Endothelial cell of umbilical vein (primary cell): ENCODE results near the gene HNRNPM. TPM values are rescaled to one million over a fixed set of nuclear protein-coding genes. Genes with fewer than 3 reads are reported as not detected.

Experiments used
- BruUV-seq: library from RNA; stranded (reverse); fragments of 400-500 nt; replicated peaks from 2 replicates; lab custom pipeline; 2021; lab: Mats Ljungman, UMichigan
- CTCF ChIA-PET: fragments of 300-600, 350-600 bp; sonication (Branson Sonifier 250); formaldehyde crosslinking; loops from one replicate; lab custom pipeline; 2021; ENCODE audit warnings: antibody characterized with exemption, inconsistent platforms; lab: Charles Lee
- POLR2A ChIA-PET: fragments of 300-600, 350-600 bp; sonication (Branson Sonifier 250); formaldehyde crosslinking; loops from one replicate; lab custom pipeline; 2021; ENCODE audit warnings: antibody characterized with exemption, inconsistent platforms; lab: Charles Lee
- DNase-seq: peaks from one replicate; pipeline ENCODE4 v3.0.0-alpha.2; 2011; ENCODE audit warnings: low read depth, low spot score
- FAIRE-seq: peaks from 2 replicates; lab custom pipeline; 2011; peaks lifted over from hg19 to GRCh38; lab: Jason Lieb, UNC
- H2AFZ ChIP-seq: 2 replicates; pipeline ENCODE4 v1.6.0; 2012; ENCODE audit warnings: low read depth, low read length, control low read depth, inconsistent platforms
- H3K27ac ChIP-seq: 2 replicates; pipeline ENCODE4 v1.5.1; 2011; ENCODE audit warnings: low read depth, mild to moderate bottlenecking, control low read depth, low read length, moderate library complexity; ENCODE audit not compliant: insufficient read depth
- H3K27me3 ChIP-seq, 2 experiments: 2 replicates each; pipeline versions ENCODE4 v1.6.0 to v1.6.1; 2011; ENCODE audit warnings: low read length in 2 of 2, mixed read lengths in 1 of 2; ENCODE audit not compliant: control insufficient read depth in 2 of 2, insufficient read depth in 2 of 2
- H3K36me3 ChIP-seq, 2 experiments: 2 replicates in 1 of 2; 3 replicates in 1 of 2; pipeline ENCODE4 v1.5.1; 2011; ENCODE audit warnings: low read length in 2 of 2, mild to moderate bottlenecking in 1 of 2, moderate library complexity in 1 of 2; ENCODE audit not compliant: control insufficient read depth in 2 of 2, insufficient read depth in 2 of 2; ENCODE audit errors: extremely low read depth in 1 of 2
- H3K4me1 ChIP-seq: 3 replicates; pipeline ENCODE4 v1.5.1; 2011; ENCODE audit warnings: mild to moderate bottlenecking, low read length; ENCODE audit not compliant: control insufficient read depth, insufficient read depth; ENCODE audit errors: extremely low read depth
- H3K4me2 ChIP-seq: 2 replicates; pipeline ENCODE4 v1.6.1; 2011; ENCODE audit warnings: low read length, control low read depth, mixed read lengths; ENCODE audit not compliant: insufficient read depth
- H3K4me3 ChIP-seq, 3 experiments: fragments of 200-600 bp in 1 of 3; sonication (generic), shearing (Covaris generic) in 1 of 3; replicated peaks in 1 of 3; 2 replicates each; pipeline ENCODE4 v1.5.1; 2011 to 2016; ENCODE audit warnings: control low read depth in 3 of 3, low read length in 3 of 3, mild to moderate bottlenecking in 2 of 3, inconsistent platforms in 1 of 3, low read depth in 1 of 3, moderate library complexity in 1 of 3; ENCODE audit not compliant: insufficient read depth in 1 of 3
- H3K79me2 ChIP-seq: 2 replicates; pipeline ENCODE4 v1.6.0; 2012; ENCODE audit warnings: low read length, inconsistent platforms; ENCODE audit not compliant: control insufficient read depth, insufficient read depth
- H3K9ac ChIP-seq: replicated peaks from 2 replicates; pipeline ENCODE3; 2011; ENCODE audit warnings: low read length, control low read depth; ENCODE audit not compliant: insufficient read depth; ENCODE audit errors: extremely low read depth
- H3K9me1 ChIP-seq: replicated peaks from 3 replicates; pipeline ENCODE4 v1.6.0; 2011; ENCODE audit warnings: mild to moderate bottlenecking, low read length; ENCODE audit not compliant: control insufficient read depth, insufficient read depth; ENCODE audit errors: extremely low read depth
- H3K9me3 ChIP-seq: replicated peaks from 2 replicates; pipeline ENCODE4 v1.5.1; 2012; ENCODE audit warnings: low read length, inconsistent platforms; ENCODE audit not compliant: control insufficient read depth, insufficient read depth
- H4K20me1 ChIP-seq: replicated peaks from 2 replicates; pipeline ENCODE3; 2011; ENCODE audit warnings: mild to moderate bottlenecking, low read length; ENCODE audit not compliant: control insufficient read depth, insufficient read depth; ENCODE audit errors: extremely low read depth
- JUN ChIP-seq: IDR thresholded peaks from 2 replicates; pipeline ENCODE4 v1.6.1; 2011; ENCODE audit warnings: borderline replicate concordance, low read depth; ENCODE audit not compliant: insufficient read length, insufficient read depth
- dilution Hi-C: fragments of 300-500 bp; cut with MboI; formaldehyde crosslinking; loops from one replicate; pipeline ENCODE4 v1.15.0; 2019; ENCODE audit warnings: low sequenced_read_pairs; ENCODE audit not compliant: extremely low pct_ligation_motif_present
- intact Hi-C: fragments of 100-400 bp; cut with micrococcal nuclease; formaldehyde crosslinking; loops from one replicate; pipeline ENCODE4 v1.10.0; 2022
- polyA plus RNA-seq, 4 experiments: library from polyadenylated mRNA; depleted of rRNA in 3 of 4; stranded (reverse) in 3 of 4; unstranded in 1 of 4; fragments of >200 nt; gene quantifications; 2 replicates each; pipeline versions ENCODE4 v1.2.1 to v1.2.3, GENCODE V29; 2011 to 2012; ENCODE audit warnings: missing spikeins in 1 of 4
- total RNA-seq: library from RNA; stranded (reverse); gene quantifications from 2 replicates; pipeline ENCODE4 v1.2.3, GENCODE V29; 2021
- TF ChIP-seq, protein P1 (sequence below): IDR thresholded peaks from 2 replicates; pipeline ENCODE4 v1.6.1; 2011; ENCODE audit not compliant: insufficient read depth, insufficient read length
- TF ChIP-seq, protein P2 (sequence below), 2 donors: IDR thresholded peaks; 1 replicate in 1 of 2; 2 replicates in 1 of 2; pipeline ENCODE4 v1.5.1; 2011; ENCODE audit warnings: low read length in 2 of 2, mild to moderate bottlenecking in 2 of 2, moderate library complexity in 2 of 2, control low read depth in 1 of 2, inconsistent platforms in 1 of 2, low read depth in 1 of 2; ENCODE audit not compliant: insufficient read depth in 1 of 2; ENCODE audit errors: extremely low read depth in 1 of 2

The HNRNPM gene
- total and polyA plus RNA-seq, 2 donors (not counting 3 experiments of a cell fraction or from before 2014, with no cell fraction given): 244 to 301 TPM

- BruUV-seq: no TSS peak
- no peak for FAIRE-seq
These were observed 67.6 kb downstream of the HNRNPM start for GRCh38 chr19:8512115-8512967.

More at GRCh38 chr19:8512115-8512967, 67.6 kb downstream of the HNRNPM start:
- Histone ChIP-seq H3K4me3 (no peak overlapping the region), H2AFZ (no peak overlapping the region), H4K20me1 (no peaks in the 10 kb centered on the region), H3K4me2 (peak overlapping the region; percentile 82), H3K9me3 (no peaks in the 10 kb centered on the region), H3K79me2 (no peaks in the 10 kb centered on the region), H3K9me1 (no peaks in the 10 kb centered on the region), H3K36me3 (no peaks in the 10 kb centered on the region), H3K27me3 (no peaks in the 10 kb centered on the region), H3K9ac (no peak overlapping the region), H3K27ac (no peak overlapping the region), H3K4me1 (peaks cover 11% of the 10 kb centered on the region)
- ChIA-PET POLR2A (interaction anchor here (1.8 kb wide), 1 partner anchor 13 kb away, joined by 16 read pairs; no protein-coding TSS in a partner anchor), CTCF (interaction anchor here (1.5 to 2.3 kb wide), 4 partner anchors 13 to 158 kb away, joined by 4 to 21 read pairs (median 6); partner anchors contain the start of gene MARCHF2)
- no peak for DNase-seq
- dilution Hi-C loops: no loop called here
- TF ChIP-seq JUN: no peak
- TF ChIP-seq, protein P1, sequence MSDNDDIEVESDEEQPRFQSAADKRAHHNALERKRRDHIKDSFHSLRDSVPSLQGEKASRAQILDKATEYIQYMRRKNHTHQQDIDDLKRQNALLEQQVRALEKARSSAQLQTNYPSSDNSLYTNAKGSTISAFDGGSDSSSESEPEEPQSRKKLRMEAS: no peak
- TF ChIP-seq, protein P2, sequence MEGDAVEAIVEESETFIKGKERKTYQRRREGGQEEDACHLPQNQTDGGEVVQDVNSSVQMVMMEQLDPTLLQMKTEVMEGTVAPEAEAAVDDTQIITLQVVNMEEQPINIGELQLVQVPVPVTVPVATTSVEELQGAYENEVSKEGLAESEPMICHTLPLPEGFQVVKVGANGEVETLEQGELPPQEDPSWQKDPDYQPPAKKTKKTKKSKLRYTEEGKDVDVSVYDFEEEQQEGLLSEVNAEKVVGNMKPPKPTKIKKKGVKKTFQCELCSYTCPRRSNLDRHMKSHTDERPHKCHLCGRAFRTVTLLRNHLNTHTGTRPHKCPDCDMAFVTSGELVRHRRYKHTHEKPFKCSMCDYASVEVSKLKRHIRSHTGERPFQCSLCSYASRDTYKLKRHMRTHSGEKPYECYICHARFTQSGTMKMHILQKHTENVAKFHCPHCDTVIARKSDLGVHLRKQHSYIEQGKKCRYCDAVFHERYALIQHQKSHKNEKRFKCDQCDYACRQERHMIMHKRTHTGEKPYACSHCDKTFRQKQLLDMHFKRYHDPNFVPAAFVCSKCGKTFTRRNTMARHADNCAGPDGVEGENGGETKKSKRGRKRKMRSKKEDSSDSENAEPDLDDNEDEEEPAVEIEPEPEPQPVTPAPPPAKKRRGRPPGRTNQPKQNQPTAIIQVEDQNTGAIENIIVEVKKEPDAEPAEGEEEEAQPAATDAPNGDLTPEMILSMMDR (IDR thresholded peaks at IDR 0.05; ENCODE audit: extremely low read depth in 1 of 2, insufficient read depth in 1 of 2, low read depth in 1 of 2, low read length in 2 of 2): no peak
- intact Hi-C loops: no loop called here
